Esophagus (tissue), 2 donors: ENCODE data around the gene CRYGA. TPM values are rescaled to one million over a fixed set of nuclear protein-coding genes. Genes with fewer than 3 reads are reported as not detected.

Source experiments
- H3K27ac ChIP-seq, 2 donors: one replicate each; pipeline ENCODE4 v1.5.1; 2013; ENCODE audit warnings: low read depth in 2 of 2, mild to moderate bottlenecking in 2 of 2, inconsistent platforms in 1 of 2, low read length in 1 of 2, moderate library complexity in 1 of 2
- H3K27me3 ChIP-seq, 2 donors: one replicate each; pipeline ENCODE4 v1.6.1; 2013; ENCODE audit warnings: low read length in 2 of 2, control low read depth in 1 of 2, mild to moderate bottlenecking in 1 of 2; ENCODE audit not compliant: insufficient read depth in 2 of 2, control insufficient read depth in 1 of 2
- H3K36me3 ChIP-seq, 2 donors: one replicate each; pipeline ENCODE4 v1.6.1; 2013; ENCODE audit warnings: low read length in 1 of 2; ENCODE audit not compliant: control insufficient read depth in 2 of 2, insufficient read depth in 2 of 2
- H3K4me1 ChIP-seq, 2 donors: one replicate each; pipeline ENCODE4 v1.6.1; 2013; ENCODE audit warnings: low read length in 1 of 2; ENCODE audit not compliant: control insufficient read depth in 2 of 2, insufficient read depth in 2 of 2
- H3K4me3 ChIP-seq, 2 donors: one replicate each; pipeline ENCODE4 v1.5.1; 2013; ENCODE audit warnings: low read length in 2 of 2, mild to moderate bottlenecking in 2 of 2, low read depth in 1 of 2, moderate library complexity in 1 of 2
- H3K9me3 ChIP-seq, 2 donors: one replicate each; pipeline ENCODE4 v1.6.1; 2013; ENCODE audit warnings: mild to moderate bottlenecking in 2 of 2, low read depth in 1 of 2, low read length in 1 of 2, moderate library complexity in 1 of 2; ENCODE audit not compliant: control insufficient read depth in 2 of 2, insufficient read depth in 1 of 2
- WGBS, 2 donors: extraction: QIAGEN DNeasy Blood & Tissue Kit; methylation state at CpG; one replicate each; pipeline ENCODE4 v1.1.7; 2013; 5-methylcytosine and 5-hydroxymethylcytosine counted together
- polyA plus RNA-seq, 2 donors: library from polyadenylated mRNA; stranded (reverse); fragments of 200-250 nt; gene quantifications; one replicate each; pipeline ENCODE4 v1.2.3, GENCODE V29; 2013
- donor health status: healthy with polysubstance abuse.
- donor health status: Bipolar disorder and iron deficiency.

The CRYGA gene, protein sequence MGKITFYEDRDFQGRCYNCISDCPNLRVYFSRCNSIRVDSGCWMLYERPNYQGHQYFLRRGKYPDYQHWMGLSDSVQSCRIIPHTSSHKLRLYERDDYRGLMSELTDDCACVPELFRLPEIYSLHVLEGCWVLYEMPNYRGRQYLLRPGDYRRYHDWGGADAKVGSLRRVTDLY
- polyA plus RNA-seq, result not detected

DNA sequence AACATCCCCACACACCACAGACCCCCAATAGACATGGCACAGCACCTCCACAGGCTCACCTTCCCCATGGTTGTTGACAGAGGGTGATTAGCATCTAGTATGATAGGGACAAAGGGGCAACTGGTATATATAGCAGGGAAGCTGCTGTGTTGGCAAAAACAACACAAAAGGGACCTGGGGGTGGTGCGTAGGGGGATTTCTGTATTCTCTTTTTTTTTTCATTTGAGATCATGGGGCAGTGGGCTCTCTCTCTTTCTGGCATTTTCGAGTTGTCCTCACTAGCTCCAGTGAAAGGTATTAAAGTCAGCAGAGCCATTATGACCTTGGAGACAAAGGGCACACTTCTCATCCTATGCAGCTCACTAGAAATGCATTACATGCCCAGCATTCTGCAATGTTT, at the start of gene CRYGA:
Gene CRYGA (minus strand): TSS at position 101 of the 400 bp plus-strand sequence. CDS start 33 bp downstream, at position 68.
- Histone ChIP-seq H3K4me1 (no peaks in the 10 kb centered on the region), H3K4me3 (no peak within 1 kb of the TSS), H3K9me3 (no peaks in the 10 kb centered on the region), H3K27ac (no peak within 1 kb of the TSS), H3K36me3 (no peaks in the 10 kb centered on the region), H3K27me3 (peaks cover 0 to 5% of the 10 kb centered on the region in 2 donors)
- 77 to 81% methylated on average over 2 of the region's 2 CpGs for WGBS, 2 donors

GRCh38 chr2:208210688-208211451, 47.5 kb upstream of the CRYGA start:
- Histone ChIP-seq H3K4me3 (no peak overlapping the region), H3K9me3 (no peaks in the 10 kb centered on the region), H3K27ac (no peak overlapping the region), H3K4me1 (no peaks in the 10 kb centered on the region), H3K27me3 (no peaks in the 10 kb centered on the region), H3K36me3 (no peaks in the 10 kb centered on the region)
- WGBS, 2 donors, result 86 to 88% methylated on average over 9 of the region's 9 CpGs

- H3K9me3 ChIP-seq, result no peaks in the 10 kb centered on the region
- no peak overlapping the region for H3K27ac ChIP-seq
- WGBS, 2 donors, result 90% methylated on average over 9 of the region's 9 CpGs
- H3K4me1 ChIP-seq, result no peaks in the 10 kb centered on the region
- H3K4me3 ChIP-seq, result no peak overlapping the region
- H3K27me3 ChIP-seq, result no peaks in the 10 kb centered on the region
- no peaks in the 10 kb centered on the region for H3K36me3 ChIP-seq
Observed at GRCh38 chr2:208208335-208209085, 45.1 kb upstream of the CRYGA start.

DNA sequence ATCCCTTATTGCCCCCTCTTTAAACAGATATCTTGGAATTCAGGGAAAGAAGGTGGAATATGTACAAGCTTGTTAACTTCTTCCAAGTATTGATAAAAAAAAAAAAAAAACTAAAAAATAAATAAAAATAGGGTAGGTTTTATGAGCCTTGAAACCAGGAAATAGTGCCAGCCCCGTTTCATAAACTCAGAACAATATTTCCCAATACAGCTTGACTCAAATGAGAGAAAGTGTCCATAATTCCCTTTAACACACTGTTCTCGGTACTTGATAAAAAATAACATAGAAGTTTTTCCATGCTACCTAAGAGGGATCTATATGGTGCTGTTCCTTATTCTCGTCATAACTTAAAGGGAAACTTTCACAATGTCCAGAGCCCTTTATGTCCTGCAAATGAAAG, 44.4 kb upstream of the CRYGA start:
- no peak overlapping the region for H3K4me3 ChIP-seq
- H3K4me1 ChIP-seq, result no peaks in the 10 kb centered on the region
- H3K9me3 ChIP-seq, result no peaks in the 10 kb centered on the region
- WGBS, 2 donors, result 82% methylated on average over 3 of the region's 3 CpGs
- H3K36me3 ChIP-seq, result no peaks in the 10 kb centered on the region
- H3K27ac ChIP-seq, result no peak overlapping the region
- no peaks in the 10 kb centered on the region for H3K27me3 ChIP-seq

DNA sequence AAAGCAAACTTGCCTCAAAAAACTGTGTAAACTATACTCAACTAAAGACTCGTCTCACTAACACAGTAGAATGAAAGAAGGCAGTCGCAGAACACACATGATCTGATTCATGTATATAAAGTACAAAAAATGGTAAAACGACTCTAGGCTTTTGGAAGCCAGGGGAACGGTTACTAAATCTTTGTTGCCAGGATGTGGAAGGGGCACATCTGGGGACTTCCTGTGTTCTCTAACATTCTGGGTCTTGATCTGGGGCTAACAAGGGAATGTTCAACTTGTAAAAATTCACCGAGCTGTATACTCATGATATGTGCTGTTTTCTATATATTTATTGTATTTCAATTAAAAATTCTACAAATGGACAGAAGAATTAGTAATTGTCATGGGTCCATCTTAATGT, 40.8 kb upstream of the CRYGA start:
- 62 to 64% methylated on average over 5 of the region's 5 CpGs for WGBS, 2 donors
- Histone ChIP-seq H3K27me3 (no peaks in the 10 kb centered on the region), H3K4me1 (no peaks in the 10 kb centered on the region), H3K27ac (no peak overlapping the region), H3K36me3 (no peaks in the 10 kb centered on the region), H3K9me3 (no peaks in the 10 kb centered on the region), H3K4me3 (no peak overlapping the region)

DNA sequence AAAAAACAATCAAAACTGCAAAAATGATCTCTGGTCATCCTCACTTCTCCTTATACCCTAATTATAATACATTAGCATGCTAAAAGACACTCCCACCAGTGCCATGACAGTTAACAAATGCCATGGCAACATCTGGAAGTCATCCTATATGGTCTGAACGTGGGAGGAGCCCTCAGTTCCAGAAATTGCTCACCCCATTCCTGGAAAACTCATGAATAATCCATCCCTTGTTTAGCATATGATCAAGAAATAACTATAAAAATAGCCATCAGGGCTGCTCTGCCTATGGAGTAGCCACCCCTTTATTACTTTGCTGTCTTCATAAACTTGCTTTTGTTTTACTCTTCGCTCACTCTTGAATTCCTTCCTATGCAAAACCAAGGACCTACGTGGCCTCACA, 32.1 kb upstream of the CRYGA start:
- Histone ChIP-seq H3K36me3 (no peaks in the 10 kb centered on the region), H3K27ac (no peak overlapping the region), H3K27me3 (no peaks in the 10 kb centered on the region), H3K4me1 (peaks cover 0 to 3% of the 10 kb centered on the region in 2 donors), H3K4me3 (no peak overlapping the region), H3K9me3 (no peaks in the 10 kb centered on the region)
- WGBS, 2 donors, result 83 to 87% methylated on average over 3 of the region's 3 CpGs

- peaks cover 0 to 2% of the 10 kb centered on the region in 2 donors for H3K27me3 ChIP-seq
- H3K36me3 ChIP-seq, result no peaks in the 10 kb centered on the region
- H3K9me3 ChIP-seq, result no peaks in the 10 kb centered on the region
- peaks cover 0 to 3% of the 10 kb centered on the region in 2 donors for H3K4me1 ChIP-seq
- no peak overlapping the region for H3K4me3 ChIP-seq
- no peak overlapping the region for H3K27ac ChIP-seq
- 67 to 72% methylated on average over 8 of the region's 8 CpGs for WGBS, 2 donors
Observed at GRCh38 chr2:208192611-208193236, 29.3 kb upstream of the CRYGA start.

- Histone ChIP-seq H3K9me3 (no peaks in the 10 kb centered on the region), H3K36me3 (no peaks in the 10 kb centered on the region), H3K4me3 (no peak within 1 kb of the TSS), H3K27ac (no peak within 1 kb of the TSS), H3K4me1 (peaks cover 0 to 3% of the 10 kb centered on the region in 2 donors), H3K27me3 (peaks cover 0 to 2% of the 10 kb centered on the region in 2 donors)
- 66 to 71% methylated on average over 10 of the region's 10 CpGs for WGBS, 2 donors
Observed at GRCh38 chr2:208189810-208190503, 26.6 kb upstream of the CRYGA start, which contains the start of gene C2orf80. Gene C2orf80 (minus strand): TSS chr2:208190030. CDS start chr2:208186986, 3,044 bp downstream.
